Epithelial cell of proximal tubule (primary cell): ENCODE measurements around the gene NCF4. TPM values are rescaled to one million over a fixed set of nuclear protein-coding genes. Genes with fewer than 3 reads are reported as not detected.

Experiments used
- DNase-seq: peaks from one replicate; pipeline ENCODE4 v3.0.0-alpha.2; 2011; ENCODE audit warnings: low read depth
- H3K4me3 ChIP-seq: 2 replicates; pipeline ENCODE4 v1.5.1; 2011; ENCODE audit warnings: low read depth, mild to moderate bottlenecking, low read length
- total RNA-seq: library from RNA; depleted of rRNA; stranded (reverse); fragments of >200 nt; gene quantifications from 2 replicates; pipeline ENCODE4 v1.2.3, GENCODE V29; 2015
- TF ChIP-seq, protein P1 (sequence below): conservative IDR thresholded peaks from 2 replicates; pipeline ENCODE4 v1.5.1; 2012; ENCODE audit warnings: low read depth, mild to moderate bottlenecking, low read length

Gene NCF4
- total RNA-seq, 1 donor from 2014 or later, result not detected

- DNase-seq, result no peak
- TF ChIP-seq, protein P1, sequence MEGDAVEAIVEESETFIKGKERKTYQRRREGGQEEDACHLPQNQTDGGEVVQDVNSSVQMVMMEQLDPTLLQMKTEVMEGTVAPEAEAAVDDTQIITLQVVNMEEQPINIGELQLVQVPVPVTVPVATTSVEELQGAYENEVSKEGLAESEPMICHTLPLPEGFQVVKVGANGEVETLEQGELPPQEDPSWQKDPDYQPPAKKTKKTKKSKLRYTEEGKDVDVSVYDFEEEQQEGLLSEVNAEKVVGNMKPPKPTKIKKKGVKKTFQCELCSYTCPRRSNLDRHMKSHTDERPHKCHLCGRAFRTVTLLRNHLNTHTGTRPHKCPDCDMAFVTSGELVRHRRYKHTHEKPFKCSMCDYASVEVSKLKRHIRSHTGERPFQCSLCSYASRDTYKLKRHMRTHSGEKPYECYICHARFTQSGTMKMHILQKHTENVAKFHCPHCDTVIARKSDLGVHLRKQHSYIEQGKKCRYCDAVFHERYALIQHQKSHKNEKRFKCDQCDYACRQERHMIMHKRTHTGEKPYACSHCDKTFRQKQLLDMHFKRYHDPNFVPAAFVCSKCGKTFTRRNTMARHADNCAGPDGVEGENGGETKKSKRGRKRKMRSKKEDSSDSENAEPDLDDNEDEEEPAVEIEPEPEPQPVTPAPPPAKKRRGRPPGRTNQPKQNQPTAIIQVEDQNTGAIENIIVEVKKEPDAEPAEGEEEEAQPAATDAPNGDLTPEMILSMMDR, result no peak
- H3K4me3 ChIP-seq, result no peak overlapping the region
Observed at GRCh38 chr22:36864454-36865215, 3.8 kb downstream of the NCF4 start.

DNA sequence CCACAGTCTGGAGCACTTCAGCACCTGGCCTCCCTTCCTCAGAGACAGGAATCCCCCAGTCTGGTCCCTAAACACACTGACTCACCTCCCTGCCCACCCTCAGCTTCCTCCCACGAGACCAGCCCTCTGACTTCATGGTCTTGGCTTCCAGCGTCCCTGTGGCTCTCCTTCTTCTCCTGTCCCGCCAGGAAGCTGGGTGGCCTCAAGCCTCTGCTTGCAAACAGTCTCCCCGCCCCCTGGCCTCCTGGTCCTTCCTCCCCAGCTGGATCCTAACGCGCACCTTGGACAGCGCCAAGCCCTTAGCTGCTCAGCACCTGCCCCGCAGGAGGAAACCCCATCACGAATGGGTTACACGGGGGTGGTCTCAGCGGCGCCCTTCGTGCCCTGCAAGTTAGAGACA is 4.5 kb downstream of the NCF4 start:
- TF ChIP-seq, protein P1, result no peak
- no peak for DNase-seq
- H3K4me3 ChIP-seq, result no peak overlapping the region

DNA sequence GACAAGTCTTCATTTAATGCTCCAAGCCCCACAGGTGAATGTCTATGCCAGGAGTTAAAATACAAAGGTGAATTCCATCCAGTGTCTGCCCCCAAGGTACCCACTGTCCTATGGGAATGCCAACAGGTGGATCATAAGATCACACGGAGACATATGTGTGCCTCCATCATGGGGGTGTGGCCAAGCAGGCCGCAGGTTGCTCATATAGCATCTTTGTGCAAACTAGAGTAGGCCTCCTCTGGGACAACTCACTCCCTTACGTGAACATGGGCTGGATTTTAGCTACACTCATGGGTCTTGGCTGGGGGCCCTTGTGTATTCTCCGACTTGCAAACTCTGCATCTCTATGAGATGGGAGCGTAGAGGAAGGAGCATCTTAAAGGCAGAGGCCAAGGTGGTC is 6.9 kb downstream of the NCF4 start:
- H3K4me3 ChIP-seq, result no peak overlapping the region
- TF ChIP-seq, protein P1, result no peak
- DNase-seq, result no peak

- H3K4me3 ChIP-seq, result no peak overlapping the region
- TF ChIP-seq, protein P1, result no peak
- DNase-seq, result no peak
Observed at GRCh38 chr22:36868546-36869181, 7.9 kb downstream of the NCF4 start.

DNA sequence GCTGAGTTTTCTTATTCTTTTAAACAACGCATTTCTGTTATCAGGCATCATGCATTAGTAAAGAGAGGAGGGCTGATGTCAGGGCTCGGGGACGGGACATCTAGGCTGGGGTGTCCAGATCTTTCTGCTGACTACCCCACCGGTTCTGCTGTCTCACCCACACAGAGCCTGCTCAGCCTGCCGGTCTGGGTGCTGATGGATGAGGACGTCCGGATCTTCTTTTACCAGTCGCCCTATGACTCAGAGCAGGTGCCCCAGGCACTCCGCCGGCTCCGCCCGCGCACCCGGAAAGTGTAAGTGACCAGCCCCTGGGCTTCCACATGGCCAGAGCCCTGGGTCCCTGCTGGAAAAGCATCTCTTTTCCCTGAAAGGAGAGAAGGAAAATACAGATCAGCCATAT is 9.4 kb downstream of the NCF4 start:
- TF ChIP-seq, protein P1, result no peak
- DNase-seq, result no peak
- H3K4me3 ChIP-seq, result no peak overlapping the region

GRCh38 chr22:36871669-36872081 is 10.9 kb downstream of the NCF4 start:
- no peak for DNase-seq
- no peak overlapping the region for H3K4me3 ChIP-seq
- TF ChIP-seq, protein P1, result no peak
